GM21360 (cell line): Measurements from ENCODE around the gene SPRED2.

Source experiments
- ATAC-seq: cut with Tn5 transposase; IDR thresholded peaks from one replicate; pipeline ENCODE4 v1.9.1; 2021; ENCODE audit warnings: mild to moderate bottlenecking, moderate library complexity; ENCODE audit not compliant: unreplicated experiment

SPRED2 gene

DNA sequence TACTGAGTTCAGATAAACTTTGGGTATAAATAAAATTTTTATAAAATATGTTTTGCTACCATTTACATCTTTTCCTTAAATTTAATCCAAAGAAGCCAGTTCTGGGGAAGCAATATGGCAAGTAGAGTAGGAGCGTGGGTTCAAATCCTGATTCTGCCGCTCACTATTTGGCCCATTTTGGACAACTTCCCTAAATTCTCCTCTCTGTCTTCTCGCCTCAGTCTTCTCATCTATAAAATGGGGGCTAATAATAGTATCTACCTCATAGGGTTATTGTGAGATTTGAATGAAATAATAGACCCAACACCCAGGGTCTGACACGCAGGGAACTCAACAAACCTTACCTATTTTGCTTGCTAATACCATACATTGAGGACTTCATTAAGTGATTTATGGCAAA lies 145.0 kb downstream of the SPRED2 start:
- no peak for ATAC-seq

- ATAC-seq: no peak
Observed at GRCh38 chr2:65282477-65283053, 149.8 kb downstream of the SPRED2 start.

DNA sequence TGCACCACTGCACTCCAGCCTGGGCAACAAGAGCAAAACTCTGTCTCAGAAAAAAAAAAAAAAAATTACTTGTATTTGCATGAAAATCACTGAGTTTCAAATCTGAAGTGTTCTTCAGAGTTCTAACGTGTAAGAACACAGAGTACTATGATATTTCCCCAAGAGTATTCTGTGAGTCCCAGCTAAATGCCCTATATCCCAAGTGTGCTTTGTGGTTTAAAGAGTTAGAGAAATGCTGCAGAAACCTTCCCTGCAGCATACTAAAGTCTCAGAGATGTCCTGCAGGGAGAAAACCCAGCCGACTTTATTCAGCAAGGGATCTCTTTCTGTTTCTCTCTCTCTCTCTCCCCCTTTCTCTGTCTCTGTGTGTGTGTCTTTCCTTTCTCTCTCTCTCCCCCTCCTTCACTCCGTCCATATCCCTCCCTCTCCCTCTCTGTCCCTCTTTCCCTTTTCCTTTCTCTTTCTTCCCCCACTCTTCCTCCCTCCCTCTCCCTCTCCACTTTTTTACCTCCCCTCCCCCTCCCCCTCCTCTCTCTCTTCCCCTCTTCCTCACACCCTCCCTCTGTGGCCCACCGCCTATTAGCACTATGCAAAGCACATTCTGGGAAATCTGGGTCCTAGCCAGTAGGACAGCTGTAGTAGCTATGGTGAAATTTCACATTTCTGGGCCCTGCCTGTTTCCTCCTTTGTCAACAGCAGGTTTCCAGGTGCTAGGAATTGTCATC lies 150.6 kb downstream of the SPRED2 start:
- ATAC-seq: no peak

DNA sequence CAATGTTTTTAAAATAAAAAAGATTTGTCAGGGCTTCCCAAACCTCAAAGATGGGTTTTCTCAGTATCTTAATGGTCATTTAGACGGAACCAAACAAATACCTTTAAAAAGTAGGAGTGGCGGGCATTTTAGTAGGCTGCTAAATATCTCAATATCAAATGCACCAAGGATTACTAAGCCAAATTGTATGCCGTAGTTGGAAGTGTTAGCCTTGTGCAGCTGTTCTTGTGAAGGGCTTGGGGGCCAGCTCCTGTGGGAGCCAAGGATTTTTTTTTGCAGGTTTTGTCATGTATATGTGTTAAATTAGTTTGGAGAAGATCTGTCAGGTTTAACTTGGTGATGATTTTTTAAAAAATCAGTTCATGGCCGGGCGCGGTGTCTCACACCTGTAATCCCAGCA lies 152.6 kb downstream of the SPRED2 start:
- ATAC-seq: no peak

DNA sequence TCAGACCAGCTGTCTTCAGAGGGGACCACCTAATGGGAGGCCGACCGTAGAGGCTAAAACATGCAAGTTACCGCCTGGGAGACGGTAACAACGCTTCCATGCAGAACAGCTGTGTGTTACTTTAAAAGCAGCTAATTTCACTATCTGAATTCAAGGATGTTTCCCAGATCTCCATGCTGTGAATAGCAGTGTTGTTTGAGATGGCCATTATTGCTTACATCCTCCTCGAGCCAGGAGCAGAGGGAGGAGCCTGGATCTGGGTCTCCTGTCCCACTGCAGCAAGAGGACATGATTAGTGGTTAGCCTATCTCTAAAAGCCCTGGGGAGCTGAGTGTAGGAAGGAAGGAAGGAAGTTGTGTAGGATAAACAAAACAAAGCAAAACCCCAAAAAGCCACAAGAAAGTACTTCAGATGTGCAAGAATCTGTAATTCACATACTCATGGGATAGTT lies 153.8 kb downstream of the SPRED2 start:
- no peak for ATAC-seq

- no peak for ATAC-seq
Observed at GRCh38 chr2:65277791-65278483, 154.5 kb downstream of the SPRED2 start.

- ATAC-seq: no peak
Observed at GRCh38 chr2:65277118-65277517, 155.3 kb downstream of the SPRED2 start.

- ATAC-seq: no peak
Observed at GRCh38 chr2:65276609-65277008, 155.8 kb downstream of the SPRED2 start.

- ATAC-seq: no peak
Observed at GRCh38 chr2:65275141-65275915, 157.1 kb downstream of the SPRED2 start.

DNA sequence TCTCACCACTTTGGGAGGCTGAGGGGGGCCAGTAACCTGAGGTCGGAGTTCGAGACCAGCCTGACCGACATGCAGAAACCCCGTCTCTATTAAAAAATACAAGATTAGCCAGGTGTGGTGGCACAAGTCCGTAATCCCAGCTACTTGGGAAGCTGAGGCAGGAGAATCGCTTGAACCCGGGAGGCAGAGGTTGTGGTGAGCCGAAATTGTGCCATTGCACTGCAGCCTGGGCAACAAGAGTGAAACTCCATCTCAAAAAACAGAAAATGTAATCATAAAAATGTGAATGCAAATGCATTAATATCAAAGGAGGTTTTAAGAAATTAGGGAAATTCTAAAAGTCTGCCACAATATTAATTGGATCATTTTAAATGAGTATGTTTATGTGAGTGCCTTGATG lies 159.1 kb downstream of the SPRED2 start:
- ATAC-seq: no peak

DNA sequence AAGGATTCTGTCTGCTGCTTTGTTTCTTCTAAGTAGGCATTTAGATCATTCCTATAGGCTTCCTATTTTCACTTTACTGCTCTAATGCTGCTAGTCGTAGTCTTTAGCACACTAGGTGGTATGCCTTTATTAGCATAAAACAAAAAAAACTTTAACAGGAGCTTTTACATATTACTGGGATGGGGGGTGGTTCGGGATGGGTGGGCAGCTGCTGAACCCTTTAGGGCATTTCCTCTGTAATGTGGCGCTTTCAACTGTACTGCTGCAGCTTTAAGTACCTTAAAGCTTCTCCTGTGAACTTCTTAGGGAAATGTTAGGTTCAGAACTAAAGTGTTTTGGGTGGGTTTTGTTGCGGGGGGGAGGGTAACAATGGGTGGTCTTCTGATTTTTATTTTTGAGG lies 163.4 kb downstream of the SPRED2 start:
- no peak for ATAC-seq

GRCh38 chr2:65267008-65267407 lies 165.4 kb downstream of the SPRED2 start:
- ATAC-seq: no peak

GRCh38 chr2:65265671-65266045 lies 166.7 kb downstream of the SPRED2 start:
- ATAC-seq: no peak

- ATAC-seq: no peak
Observed at GRCh38 chr2:65264821-65265670, 167.4 kb downstream of the SPRED2 start.

DNA sequence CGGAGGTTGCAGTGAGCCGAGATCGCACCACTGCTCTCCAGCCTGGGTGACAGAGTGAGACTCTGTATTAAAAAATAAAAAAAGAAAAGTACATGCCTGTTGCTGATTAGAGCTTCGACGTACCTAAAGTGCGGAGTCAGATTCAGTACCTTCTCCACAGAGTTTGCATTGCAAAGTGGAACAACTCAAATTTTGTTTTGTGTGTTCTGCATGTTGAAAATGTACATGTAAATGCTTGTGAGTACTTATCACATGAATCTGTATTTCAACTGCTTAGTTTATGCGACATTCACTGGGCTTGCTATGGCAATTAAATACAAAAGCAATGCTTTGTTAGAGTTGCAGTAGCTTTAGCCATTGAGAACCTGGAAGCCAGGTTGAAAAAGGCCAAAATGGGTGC lies 168.4 kb downstream of the SPRED2 start:
- ATAC-seq: no peak

GRCh38 chr2:65263262-65263661 lies 169.1 kb downstream of the SPRED2 start:
- no peak for ATAC-seq

GRCh38 chr2:65261676-65262075 lies 170.7 kb downstream of the SPRED2 start:
- no peak for ATAC-seq
